Liver (tissue), 9 donors: ENCODE data around the gene HLA-A. TPM values are rescaled to one million over a fixed set of nuclear protein-coding genes. Genes with fewer than 3 reads are reported as not detected.

Source experiments
- DNase-seq: peaks from one replicate; pipeline ENCODE4 v3.0.0-alpha.2; 2017; ENCODE audit warnings: low spot score
- H3K27ac ChIP-seq, 2 donors: one replicate each; pipeline ENCODE4 v1.7.0; 2013; ENCODE audit warnings: inconsistent platforms in 2 of 2, low read length in 2 of 2, control low read depth in 1 of 2, low read depth in 1 of 2, mild to moderate bottlenecking in 1 of 2
- H3K27me3 ChIP-seq, 4 donors: one replicate each; pipeline versions ENCODE4 v1.6.1 to v1.7.0; 2013; ENCODE audit warnings: low read length in 3 of 4, inconsistent platforms in 1 of 4, mild to moderate bottlenecking in 1 of 4, moderate library complexity in 1 of 4; ENCODE audit not compliant: control insufficient read depth in 4 of 4, insufficient read depth in 4 of 4
- H3K36me3 ChIP-seq, 4 donors: one replicate each; pipeline versions ENCODE4 v1.6.1 to v1.7.0; 2013; ENCODE audit warnings: low read length in 3 of 4, mild to moderate bottlenecking in 3 of 4, low read depth in 1 of 4, moderate library complexity in 1 of 4; ENCODE audit not compliant: control insufficient read depth in 4 of 4, insufficient read depth in 3 of 4
- H3K4me1 ChIP-seq, 4 donors: one replicate each; pipeline versions ENCODE4 v1.6.1 to v1.7.0; 2013; ENCODE audit warnings: low read length in 3 of 4, mild to moderate bottlenecking in 3 of 4, moderate library complexity in 1 of 4; ENCODE audit not compliant: control insufficient read depth in 4 of 4, insufficient read depth in 4 of 4
- H3K4me3 ChIP-seq, 3 donors: one replicate each; pipeline versions ENCODE4 v1.6.1 to v1.7.0; 2013; ENCODE audit warnings: low read length in 3 of 3, control low read depth in 1 of 3, low read depth in 1 of 3, mild to moderate bottlenecking in 1 of 3
- H3K9ac ChIP-seq, 2 donors: one replicate each; pipeline ENCODE4 v1.7.0; 2013; ENCODE audit warnings: low read length in 2 of 2, mild to moderate bottlenecking in 2 of 2, moderate library complexity in 2 of 2, control low read depth in 1 of 2, low read depth in 1 of 2
- H3K9me3 ChIP-seq, 4 donors: one replicate each; pipeline versions ENCODE4 v1.6.1 to v1.7.0; 2013; ENCODE audit warnings: low read length in 3 of 4; ENCODE audit not compliant: control insufficient read depth in 4 of 4
- EGR1 ChIP-seq, 2 donors: IDR thresholded peaks; 2 replicates each; pipeline ENCODE4 v1.6.1; 2016 to 2018; ENCODE audit warnings: antibody characterized with exemption in 2 of 2, low read depth in 2 of 2
- FOXA1 ChIP-seq: IDR thresholded peaks from 2 replicates; pipeline ENCODE4 v1.6.1; 2016; ENCODE audit warnings: antibody characterized with exemption
- FOXA2 ChIP-seq: IDR thresholded peaks from 2 replicates; pipeline ENCODE4 v1.6.1; 2016; ENCODE audit warnings: antibody characterized with exemption
- GABPA ChIP-seq, 2 donors: IDR thresholded peaks in 1 of 2; conservative IDR thresholded peaks in 1 of 2; 2 replicates each; pipeline ENCODE4 v1.6.1; 2016; ENCODE audit warnings: antibody characterized with exemption in 2 of 2, mild to moderate bottlenecking in 1 of 2, moderate library complexity in 1 of 2
- HNF4A ChIP-seq, 2 donors: conservative IDR thresholded peaks; 2 replicates each; pipeline ENCODE4 v1.6.1; 2016; ENCODE audit warnings: antibody characterized with exemption in 2 of 2, mild to moderate bottlenecking in 2 of 2
- HNF4G ChIP-seq: IDR thresholded peaks from 2 replicates; pipeline ENCODE4 v1.6.1; 2016; ENCODE audit warnings: antibody characterized with exemption
- JUND ChIP-seq, 2 donors: IDR thresholded peaks; 2 replicates each; pipeline ENCODE4 v1.6.1; 2016; ENCODE audit warnings: antibody characterized with exemption in 2 of 2
- NR2F2 ChIP-seq: IDR thresholded peaks from 2 replicates; pipeline ENCODE4 v1.6.1; 2016; ENCODE audit warnings: antibody characterized with exemption
- RAD21 ChIP-seq, 2 donors: IDR thresholded peaks; 2 replicates each; pipeline ENCODE4 v1.6.1; 2016; ENCODE audit warnings: antibody characterized with exemption in 2 of 2, mild to moderate bottlenecking in 2 of 2
- RXRA ChIP-seq, 2 donors: IDR thresholded peaks; 2 replicates each; pipeline ENCODE4 v1.6.1; 2017 to 2018; ENCODE audit warnings: antibody characterized with exemption in 2 of 2, mild to moderate bottlenecking in 1 of 2
- SP1 ChIP-seq: IDR thresholded peaks from 2 replicates; pipeline ENCODE4 v1.6.1; 2018; ENCODE audit warnings: antibody characterized with exemption, mild to moderate bottlenecking
- TAF1 ChIP-seq: conservative IDR thresholded peaks from 2 replicates; pipeline ENCODE4 v1.6.1; 2016; ENCODE audit warnings: antibody characterized with exemption, mild to moderate bottlenecking
- YY1 ChIP-seq: IDR thresholded peaks from 2 replicates; pipeline ENCODE4 v1.6.1; 2016; ENCODE audit warnings: antibody characterized with exemption, mild to moderate bottlenecking
- WGBS: extraction: QIAGEN DNeasy Blood & Tissue Kit; methylation state at CpG from one replicate; pipeline ENCODE4 v1.1.7; 2013; 5-methylcytosine and 5-hydroxymethylcytosine counted together
- polyA plus RNA-seq, 2 donors: library from polyadenylated mRNA; stranded (reverse) in 1 of 2; unstranded in 1 of 2; fragments of 200-250 nt in 1 of 2; fragments of >200 nt in 1 of 2; fragmentation: Nextera tagmentation in 1 of 2; extraction: Ambion mirVana in 1 of 2; gene quantifications; one replicate each; pipeline versions ENCODE4 v1.2.1 to v1.2.3, GENCODE V29; 2013 to 2015
- total RNA-seq, 2 donors: library from RNA; depleted of rRNA; stranded (reverse); fragments of >200 nt; gene quantifications; one replicate each; pipeline ENCODE4 v1.2.3, GENCODE V29; 2014
- TF ChIP-seq, protein P1 (sequence below): IDR thresholded peaks from 2 replicates; pipeline ENCODE4 v1.6.1; 2016; ENCODE audit warnings: antibody characterized with exemption
- TF ChIP-seq, protein P2 (sequence below): fragments of 150-350 bp; IDR thresholded peaks from 2 replicates; pipeline ENCODE4 v1.5.1; 2017; ENCODE audit warnings: improper control_type of control experiment, low read depth, low read length; ENCODE audit not compliant: missing input control
- TF ChIP-seq, protein P3 (sequence below): IDR thresholded peaks from 2 replicates; pipeline ENCODE4 v1.6.1; 2016; ENCODE audit warnings: antibody characterized with exemption
- TF ChIP-seq, protein P4 (sequence below): IDR thresholded peaks from 2 replicates; pipeline ENCODE4 v1.6.1; 2016; ENCODE audit warnings: antibody characterized with exemption, mild to moderate bottlenecking
- TF ChIP-seq, protein P5 (sequence below): IDR thresholded peaks from 2 replicates; pipeline ENCODE4 v1.6.1; 2016; ENCODE audit warnings: antibody characterized with exemption
- donor health status: healthy.
- donor health status: healthy.
- donor health status: healthy.
- donor health status: healthy.
- donor health status: healthy.

The HLA-A gene
- total and polyA plus RNA-seq, 4 donors, result 145 to 321 (median 223) TPM

DNA sequence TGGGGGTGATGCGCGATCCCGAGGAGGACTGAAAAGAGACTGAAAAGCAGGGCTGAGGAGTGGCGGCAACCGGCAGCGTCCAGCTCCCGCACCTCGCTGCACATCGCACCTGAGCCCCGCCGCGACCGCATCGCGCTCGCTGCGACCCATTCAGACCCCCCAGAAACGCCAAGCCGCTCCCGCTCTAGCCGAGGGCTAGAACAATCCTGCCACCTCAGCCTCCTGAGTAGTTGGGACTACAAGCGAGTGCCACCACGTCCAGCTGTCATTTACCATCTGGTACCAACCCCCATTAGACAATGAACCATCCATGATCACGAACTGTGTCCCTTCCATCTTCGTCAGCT is 33.2 kb downstream of the HLA-A start:
- H3K9ac ChIP-seq, result no peak overlapping the region
- DNase-seq, result no peak
- TF ChIP-seq TAF1 (no peak), GABPA (IDR thresholded peaks at IDR 0.05 in 1 of 2, conservative IDR thresholded peaks at IDR 0.05 in 1 of 2) (no peak), HNF4G (no peak), SP1 (no peak), YY1 (no peak), JUND (IDR thresholded peaks at IDR 0.05) (no peak), NR2F2 (no peak), FOXA1 (no peak), RAD21 (IDR thresholded peaks at IDR 0.05) (no peak), RXRA (IDR thresholded peaks at IDR 0.05) (no peak), EGR1 (IDR thresholded peaks at IDR 0.05; ENCODE audit: low read depth in 2 of 2) (no peak), FOXA2 (no peak), HNF4A (conservative IDR thresholded peaks at IDR 0.05) (no peak)
- TF ChIP-seq, protein P1, sequence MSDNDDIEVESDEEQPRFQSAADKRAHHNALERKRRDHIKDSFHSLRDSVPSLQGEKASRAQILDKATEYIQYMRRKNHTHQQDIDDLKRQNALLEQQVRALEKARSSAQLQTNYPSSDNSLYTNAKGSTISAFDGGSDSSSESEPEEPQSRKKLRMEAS, result no peak
- TF ChIP-seq, protein P2, sequence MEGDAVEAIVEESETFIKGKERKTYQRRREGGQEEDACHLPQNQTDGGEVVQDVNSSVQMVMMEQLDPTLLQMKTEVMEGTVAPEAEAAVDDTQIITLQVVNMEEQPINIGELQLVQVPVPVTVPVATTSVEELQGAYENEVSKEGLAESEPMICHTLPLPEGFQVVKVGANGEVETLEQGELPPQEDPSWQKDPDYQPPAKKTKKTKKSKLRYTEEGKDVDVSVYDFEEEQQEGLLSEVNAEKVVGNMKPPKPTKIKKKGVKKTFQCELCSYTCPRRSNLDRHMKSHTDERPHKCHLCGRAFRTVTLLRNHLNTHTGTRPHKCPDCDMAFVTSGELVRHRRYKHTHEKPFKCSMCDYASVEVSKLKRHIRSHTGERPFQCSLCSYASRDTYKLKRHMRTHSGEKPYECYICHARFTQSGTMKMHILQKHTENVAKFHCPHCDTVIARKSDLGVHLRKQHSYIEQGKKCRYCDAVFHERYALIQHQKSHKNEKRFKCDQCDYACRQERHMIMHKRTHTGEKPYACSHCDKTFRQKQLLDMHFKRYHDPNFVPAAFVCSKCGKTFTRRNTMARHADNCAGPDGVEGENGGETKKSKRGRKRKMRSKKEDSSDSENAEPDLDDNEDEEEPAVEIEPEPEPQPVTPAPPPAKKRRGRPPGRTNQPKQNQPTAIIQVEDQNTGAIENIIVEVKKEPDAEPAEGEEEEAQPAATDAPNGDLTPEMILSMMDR, result no peak
- TF ChIP-seq, protein P3, sequence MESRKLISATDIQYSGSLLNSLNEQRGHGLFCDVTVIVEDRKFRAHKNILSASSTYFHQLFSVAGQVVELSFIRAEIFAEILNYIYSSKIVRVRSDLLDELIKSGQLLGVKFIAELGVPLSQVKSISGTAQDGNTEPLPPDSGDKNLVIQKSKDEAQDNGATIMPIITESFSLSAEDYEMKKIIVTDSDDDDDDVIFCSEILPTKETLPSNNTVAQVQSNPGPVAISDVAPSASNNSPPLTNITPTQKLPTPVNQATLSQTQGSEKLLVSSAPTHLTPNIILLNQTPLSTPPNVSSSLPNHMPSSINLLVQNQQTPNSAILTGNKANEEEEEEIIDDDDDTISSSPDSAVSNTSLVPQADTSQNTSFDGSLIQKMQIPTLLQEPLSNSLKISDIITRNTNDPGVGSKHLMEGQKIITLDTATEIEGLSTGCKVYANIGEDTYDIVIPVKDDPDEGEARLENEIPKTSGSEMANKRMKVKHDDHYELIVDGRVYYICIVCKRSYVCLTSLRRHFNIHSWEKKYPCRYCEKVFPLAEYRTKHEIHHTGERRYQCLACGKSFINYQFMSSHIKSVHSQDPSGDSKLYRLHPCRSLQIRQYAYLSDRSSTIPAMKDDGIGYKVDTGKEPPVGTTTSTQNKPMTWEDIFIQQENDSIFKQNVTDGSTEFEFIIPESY, result no peak
- TF ChIP-seq, protein P4, sequence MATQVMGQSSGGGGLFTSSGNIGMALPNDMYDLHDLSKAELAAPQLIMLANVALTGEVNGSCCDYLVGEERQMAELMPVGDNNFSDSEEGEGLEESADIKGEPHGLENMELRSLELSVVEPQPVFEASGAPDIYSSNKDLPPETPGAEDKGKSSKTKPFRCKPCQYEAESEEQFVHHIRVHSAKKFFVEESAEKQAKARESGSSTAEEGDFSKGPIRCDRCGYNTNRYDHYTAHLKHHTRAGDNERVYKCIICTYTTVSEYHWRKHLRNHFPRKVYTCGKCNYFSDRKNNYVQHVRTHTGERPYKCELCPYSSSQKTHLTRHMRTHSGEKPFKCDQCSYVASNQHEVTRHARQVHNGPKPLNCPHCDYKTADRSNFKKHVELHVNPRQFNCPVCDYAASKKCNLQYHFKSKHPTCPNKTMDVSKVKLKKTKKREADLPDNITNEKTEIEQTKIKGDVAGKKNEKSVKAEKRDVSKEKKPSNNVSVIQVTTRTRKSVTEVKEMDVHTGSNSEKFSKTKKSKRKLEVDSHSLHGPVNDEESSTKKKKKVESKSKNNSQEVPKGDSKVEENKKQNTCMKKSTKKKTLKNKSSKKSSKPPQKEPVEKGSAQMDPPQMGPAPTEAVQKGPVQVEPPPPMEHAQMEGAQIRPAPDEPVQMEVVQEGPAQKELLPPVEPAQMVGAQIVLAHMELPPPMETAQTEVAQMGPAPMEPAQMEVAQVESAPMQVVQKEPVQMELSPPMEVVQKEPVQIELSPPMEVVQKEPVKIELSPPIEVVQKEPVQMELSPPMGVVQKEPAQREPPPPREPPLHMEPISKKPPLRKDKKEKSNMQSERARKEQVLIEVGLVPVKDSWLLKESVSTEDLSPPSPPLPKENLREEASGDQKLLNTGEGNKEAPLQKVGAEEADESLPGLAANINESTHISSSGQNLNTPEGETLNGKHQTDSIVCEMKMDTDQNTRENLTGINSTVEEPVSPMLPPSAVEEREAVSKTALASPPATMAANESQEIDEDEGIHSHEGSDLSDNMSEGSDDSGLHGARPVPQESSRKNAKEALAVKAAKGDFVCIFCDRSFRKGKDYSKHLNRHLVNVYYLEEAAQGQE, result no peak
- no peaks in the 10 kb centered on the region for H3K9me3 ChIP-seq
- WGBS, result 34% methylated on average over 25 of the region's 25 CpGs
- H3K4me1 ChIP-seq, result peaks cover 4 to 22% (median 12%) of the 10 kb centered on the region in 4 donors
- no peaks in the 10 kb centered on the region for H3K27me3 ChIP-seq
- H3K27ac ChIP-seq, result no peak overlapping the region
- H3K36me3 ChIP-seq, result no peaks in the 10 kb centered on the region
- peak overlapping the region in 1 of 3 donors; percentile 26 for H3K4me3 ChIP-seq

DNA sequence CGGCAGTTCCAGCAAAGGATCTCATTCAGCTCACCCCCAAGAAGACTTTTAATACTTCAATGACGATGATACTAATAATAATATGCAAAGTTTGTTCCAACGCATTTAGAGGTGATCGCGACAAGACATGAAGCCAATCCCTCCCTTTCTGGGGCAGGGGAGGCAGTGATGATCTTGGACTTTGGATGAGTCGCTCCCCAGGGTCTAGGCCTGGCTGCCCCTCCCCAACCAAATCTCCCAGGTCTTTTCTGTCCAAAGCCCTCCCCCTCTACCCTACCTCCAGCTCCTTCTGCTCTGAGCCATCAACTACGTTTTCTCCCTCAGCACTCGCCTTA is 33.9 kb downstream of the HLA-A start:
- Histone ChIP-seq H3K4me1 (peaks cover 4 to 22% (median 12%) of the 10 kb centered on the region in 4 donors), H3K9ac (peak overlapping the region; percentile 39 to 87), H3K9me3 (no peaks in the 10 kb centered on the region), H3K27ac (peak overlapping the region; percentile 93 to 99), H3K4me3 (peak overlapping the region; percentile 44 to 67 (median 61)), H3K36me3 (no peaks in the 10 kb centered on the region), H3K27me3 (no peaks in the 10 kb centered on the region)
- WGBS, result 24% methylated on average over 8 of the region's 8 CpGs
- DNase-seq, result no peak
- TF ChIP-seq RAD21 (IDR thresholded peaks at IDR 0.05) (no peak), NR2F2 (no peak), RXRA (IDR thresholded peaks at IDR 0.05) (no peak), JUND (IDR thresholded peaks at IDR 0.05) (no peak), YY1 (no peak), GABPA (IDR thresholded peaks at IDR 0.05 in 1 of 2, conservative IDR thresholded peaks at IDR 0.05 in 1 of 2) (no peak), SP1 (no peak), FOXA2 (no peak), HNF4A (conservative IDR thresholded peaks at IDR 0.05) (no peak), EGR1 (IDR thresholded peaks at IDR 0.05; ENCODE audit: low read depth in 2 of 2) (no peak), FOXA1 (no peak), HNF4G (no peak)
- TF ChIP-seq, protein P1, result no peak
- TF ChIP-seq, protein P5, sequence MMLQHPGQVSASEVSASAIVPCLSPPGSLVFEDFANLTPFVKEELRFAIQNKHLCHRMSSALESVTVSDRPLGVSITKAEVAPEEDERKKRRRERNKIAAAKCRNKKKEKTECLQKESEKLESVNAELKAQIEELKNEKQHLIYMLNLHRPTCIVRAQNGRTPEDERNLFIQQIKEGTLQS, result no peak
- TF ChIP-seq, protein P2, result no peak
